K562 (cell line): ENCODE results near the gene MAD1L1. TPM values are rescaled to one million over a fixed set of nuclear protein-coding genes. Genes with fewer than 3 reads are reported as not detected.

ENCODE experiments used
- AFF1 ChIP-seq, 2 experiments: fragments of 450-650 bp; IDR thresholded peaks; 2 replicates each; pipeline ENCODE4 v1.6.1; 2018; ENCODE audit warnings: mild to moderate bottlenecking in 2 of 2, low read depth in 1 of 2; ENCODE audit not compliant: partially characterized antibody in 2 of 2
- ARID1B ChIP-seq: fragments of 450-650 bp; IDR thresholded peaks from 2 replicates; pipeline ENCODE4 v1.6.1; 2016; ENCODE audit warnings: antibody characterized with exemption, mild to moderate bottlenecking, inconsistent platforms
- ARID2 ChIP-seq: fragments of 450-650 bp; IDR thresholded peaks from 2 replicates; pipeline ENCODE4 v1.6.1; 2017; ENCODE audit warnings: antibody characterized with exemption, mild to moderate bottlenecking
- CBFA2T3 ChIP-seq: fragments of 450-650 bp; IDR thresholded peaks from 2 replicates; pipeline ENCODE4 v1.6.1; 2017
- CSDE1 ChIP-seq, 2 experiments: fragments of 450-650 bp; IDR thresholded peaks; 2 replicates each; pipeline ENCODE4 v1.6.1; 2016; ENCODE audit warnings: mild to moderate bottlenecking in 1 of 2
- E2F3 ChIP-seq: fragments of 250-450 bp; sonication (Bioruptor Pico); IDR thresholded peaks from 2 replicates; pipeline ENCODE4 v1.4.0; 2020; ENCODE audit warnings: mild to moderate bottlenecking
- GABPA ChIP-seq: fragments of 200-800 bp; sonication (Bioruptor generic); conservative IDR thresholded peaks from 2 replicates; pipeline ENCODE4 v1.6.1; 2016; ENCODE audit warnings: low read depth, missing genetic modification characterization, missing compliant biosample characterization
- MTA3 ChIP-seq: fragments of 450-650 bp; formaldehyde crosslinking; IDR thresholded peaks from 2 replicates; pipeline ENCODE4 v1.6.1; 2017; ENCODE audit warnings: mild to moderate bottlenecking, borderline replicate concordance
- MYC ChIP-seq, 2 experiments: fragments of 250-450 bp in 1 of 2; sonication (Bioruptor Pico) in 1 of 2; IDR thresholded peaks; 2 replicates each; pipeline versions ENCODE4 v1.5.1 to v1.6.1; 2012 to 2021; ENCODE audit warnings: low read depth in 2 of 2, borderline replicate concordance in 1 of 2, improper control_type of control experiment in 1 of 2, low read length in 1 of 2, mild to moderate bottlenecking in 1 of 2, moderate library complexity in 1 of 2
- NFIC ChIP-seq: fragments of 450-650 bp; IDR thresholded peaks from 2 replicates; pipeline ENCODE4 v1.6.1; 2017; ENCODE audit warnings: mild to moderate bottlenecking, inconsistent platforms
- SMAD4 ChIP-seq: fragments of 250-450 bp; sonication (Bioruptor Pico); conservative IDR thresholded peaks from 2 replicates; pipeline ENCODE4 v1.8.0; 2021; ENCODE audit warnings: inconsistent platforms, mild to moderate bottlenecking, moderate library complexity
- SRSF3 ChIP-seq: fragments of 200-400 bp; formaldehyde crosslinking; IDR thresholded peaks from 2 replicates; pipeline ENCODE4 v1.6.1; 2016; ENCODE audit warnings: mild to moderate bottlenecking, low read length, moderate library complexity; ENCODE audit not compliant: insufficient read depth
- TAF9B ChIP-seq: fragments of 450-650 bp; IDR thresholded peaks from 2 replicates; pipeline ENCODE4 v1.6.1; 2018; ENCODE audit warnings: mild to moderate bottlenecking; ENCODE audit not compliant: partially characterized antibody
- TCF7 ChIP-seq: sonication (generic); IDR thresholded peaks from 2 replicates; pipeline ENCODE4 v1.6.1; 2016; ENCODE audit warnings: antibody characterized with exemption, borderline replicate concordance
- TSC22D4 ChIP-seq: fragments of 450-650 bp; IDR thresholded peaks from 2 replicates; pipeline ENCODE4 v1.6.1; 2016; ENCODE audit warnings: missing genetic modification characterization, missing biosample characterization, control low read depth
- ZBED1 ChIP-seq: IDR thresholded peaks from 2 replicates; pipeline ENCODE4 v1.6.1; 2014
- ZNF212 ChIP-seq: fragments of 450-650 bp; formaldehyde crosslinking; IDR thresholded peaks from 2 replicates; pipeline ENCODE4 v1.4.0; 2020; ENCODE audit warnings: mild to moderate bottlenecking
- ZNF395 ChIP-seq: fragments of 200-800 bp; sonication (Bioruptor generic); IDR thresholded peaks from 2 replicates; pipeline ENCODE4 v1.6.1; 2017; ENCODE audit warnings: missing genetic modification characterization, missing compliant biosample characterization
- ZNF431 ChIP-seq: sonication (generic); formaldehyde crosslinking; IDR thresholded peaks from 2 replicates; pipeline ENCODE4 v1.8.0; 2022; ENCODE audit warnings: mild to moderate bottlenecking, missing genetic modification reagents
- ZNF589 ChIP-seq: fragments of 200-800 bp; sonication (Bioruptor generic); IDR thresholded peaks from 2 replicates; pipeline ENCODE4 v1.6.1; 2016; ENCODE audit warnings: low read depth, missing genetic modification characterization, missing compliant biosample characterization
- ZNF695 ChIP-seq: fragments of 450-650 bp; formaldehyde crosslinking; IDR thresholded peaks from 2 replicates; pipeline ENCODE4 v1.4.0; 2020; ENCODE audit warnings: mild to moderate bottlenecking, moderate library complexity
- polyA plus RNA-seq, 8 experiments: library from polyadenylated mRNA; depleted of rRNA in 4 of 8; stranded (reverse) in 5 of 8; unstranded in 3 of 8; fragments of >200 nt; fragmentation: Nextera tagmentation in 2 of 8; fragmentation: Illumina TruSeq in 1 of 8; extraction: Ambion mirVana in 2 of 8; extraction: Trizol in 1 of 8; gene quantifications; 2 replicates each; pipeline versions ENCODE4 v1.2.1 to v1.2.3, GENCODE V29; 2011 to 2014; ENCODE audit warnings: inconsistent platforms in 1 of 8, missing spikeins in 1 of 8
- total RNA-seq, 7 experiments: library from RNA; depleted of rRNA in 6 of 7; stranded (reverse); fragments of >200 nt in 6 of 7; fragmentation: Illumina TruSeq in 2 of 7; extraction: Trizol in 2 of 7; gene quantifications; 2 replicates each; pipeline versions ENCODE4 v1.2.1 to v1.2.3, GENCODE V29; 2011 to 2021; ENCODE audit warnings: low replicate concordance in 1 of 7
- TF ChIP-seq, protein P1 (sequence below), 3 experiments: fragments of 200-800 bp in 1 of 3; sonication (Bioruptor generic) in 1 of 3; sonication (generic) in 1 of 3; formaldehyde crosslinking in 1 of 3; IDR thresholded peaks; 2 replicates each; pipeline versions ENCODE4 v1.6.1 to v1.8.0; 2016 to 2022; ENCODE audit warnings: mild to moderate bottlenecking in 2 of 3, missing compliant biosample characterization in 2 of 3, missing genetic modification characterization in 2 of 3, missing genetic modification reagents in 1 of 3

MAD1L1 gene
- total and polyA plus RNA-seq, 9 of the 15 experiments (the other 6 are each of a cell fraction or from before 2014, with no cell fraction given), result 1.7 to 89.7 (median 18.0) TPM

DNA sequence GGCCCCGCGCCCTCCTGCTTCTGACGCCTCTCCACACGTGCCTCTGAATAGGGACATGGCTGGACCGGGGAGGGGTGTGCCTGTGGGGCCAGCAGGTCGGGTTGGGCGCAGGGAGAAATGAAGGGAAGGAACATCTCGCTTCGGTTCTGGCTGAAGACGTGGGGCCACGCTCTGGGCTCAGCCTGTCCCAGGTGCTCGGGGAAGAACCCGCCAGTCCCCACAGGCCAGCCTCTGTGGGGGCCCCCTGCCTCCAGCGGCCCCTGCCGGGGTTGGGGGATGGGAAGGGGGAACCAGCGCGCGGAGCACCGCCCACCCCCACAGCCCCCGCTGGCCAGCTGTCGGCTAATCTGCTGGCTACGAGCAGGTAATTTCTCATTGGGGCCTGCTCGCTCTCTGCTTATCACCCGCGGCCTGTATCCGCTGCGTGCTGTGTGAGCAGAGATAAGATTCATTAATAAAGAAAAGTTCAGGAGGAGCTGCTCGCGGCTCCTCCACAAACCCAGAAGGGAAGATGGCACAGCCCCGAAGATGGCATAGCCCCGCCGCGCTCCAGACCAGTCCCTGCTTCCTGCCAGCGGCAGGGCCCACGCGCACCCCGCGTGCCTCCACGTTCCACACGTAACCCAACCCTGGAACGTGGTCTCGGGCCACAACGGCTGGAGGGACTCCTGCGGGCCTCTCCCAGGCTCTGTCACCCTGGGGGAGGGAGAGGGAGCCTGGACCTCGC, 376.4 kb downstream of the MAD1L1 start (continued):
- TF ChIP-seq NFIC, result peak; percentile 95
- peak; percentile 99 for TF ChIP-seq CBFA2T3
- peak; percentile 97 for TF ChIP-seq SMAD4 (CRISPR knock-in tag)
- peak in 1 of 2 experiments; percentile 40; a peak in 1 of 4 replicates for TF ChIP-seq CSDE1 (IDR thresholded peaks at IDR 0.05)
- TF ChIP-seq MYC (IDR thresholded peaks at IDR 0.05; ENCODE audit: low read depth, low read length), result peak; percentile 68
- TF ChIP-seq MYC (CRISPR knock-in tag; IDR thresholded peaks at IDR 0.05; ENCODE audit: borderline replicate concordance, low read depth), result peak; percentile 63; the same call in 1 of the 2 replicates
- TF ChIP-seq TAF9B, result peak; percentile 88
- peak; percentile 81; the same call in 1 of the 2 replicates for TF ChIP-seq ZNF212
- 0 out of 2 replicates have a peak, but pooled peaks have one; percentile 16 for TF ChIP-seq GABPA (tag)
- TF ChIP-seq E2F3, result peak; percentile 24; the same call in 1 of the 2 replicates
- TF ChIP-seq TSC22D4 (tag), result no peak
- TF ChIP-seq ZNF395, result peak; percentile 96
- TF ChIP-seq AFF1 (IDR thresholded peaks at IDR 0.05; ENCODE audit: low read depth in 1 of 2, partially characterized antibody in 2 of 2), result peak in 1 of 2 experiments; percentile 31
- TF ChIP-seq ARID2, result no peak
- TF ChIP-seq TCF7, result peak; percentile 45; the same call in 1 of the 2 replicates
- TF ChIP-seq MTA3, result peak; percentile 90
- peak; percentile 30; the same call in 1 of the 2 replicates for TF ChIP-seq ZNF431
- peak; percentile 95; the same call in 1 of the 2 replicates for TF ChIP-seq ZNF589 (CRISPR knock-in tag)
- TF ChIP-seq ZBED1, result peak; percentile 85
- TF ChIP-seq ZNF695 (CRISPR knock-in tag), result no peak
- peak; percentile 99 for TF ChIP-seq ARID1B
- TF ChIP-seq SRSF3, result no peak
- TF ChIP-seq, protein P1, sequence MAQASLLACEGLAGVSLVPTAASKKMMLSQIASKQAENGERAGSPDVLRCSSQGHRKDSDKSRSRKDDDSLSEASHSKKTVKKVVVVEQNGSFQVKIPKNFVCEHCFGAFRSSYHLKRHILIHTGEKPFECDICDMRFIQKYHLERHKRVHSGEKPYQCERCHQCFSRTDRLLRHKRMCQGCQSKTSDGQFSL (CRISPR knock-in tag; IDR thresholded peaks at IDR 0.05), result 0 out of 2 replicates have a peak, but pooled peaks have one; percentile 21
- TF ChIP-seq, protein P1 (tag; IDR thresholded peaks at IDR 0.05), result no peak; a peak in 1 of 4 replicates
